Ureter (tissue), 1 donor: ENCODE measurements around the gene CPEB3. TPM values are rescaled to one million over a fixed set of nuclear protein-coding genes. Genes with fewer than 3 reads are reported as not detected.
"Not testable (repeated sequence)": the region's sequence is repeated elsewhere in the genome, so short reads cannot be mapped to it uniquely, and the experiment has no call there.

Experiments used
- DNase-seq: peaks from one replicate; pipeline ENCODE4 v3.0.0-alpha.2; 2020; ENCODE audit warnings: low spot score
- total RNA-seq: library from RNA; stranded (reverse); gene quantifications from one replicate; pipeline ENCODE4 v1.2.4, GENCODE V29; 2023
- donor health status: DM: yes; HTN: yes; CAD: no.

Gene CPEB3
- total RNA-seq, 1 donor from 2014 or later, result 6.0 TPM

- DNase-seq, result no peak
Measured at GRCh38 chr10:92267343-92267742, 23.5 kb downstream of the CPEB3 start.

GRCh38 chr10:92265687-92266258, 25.1 kb downstream of the CPEB3 start:
- DNase-seq, result no peak

GRCh38 chr10:92264249-92264648, 26.6 kb downstream of the CPEB3 start:
- DNase-seq, result no peak

- no peak for DNase-seq
Measured at GRCh38 chr10:92263396-92263795, 27.5 kb downstream of the CPEB3 start.

GRCh38 chr10:92248566-92248965, 42.3 kb downstream of the CPEB3 start:
- no peak for DNase-seq

GRCh38 chr10:92244796-92245195, 46.1 kb downstream of the CPEB3 start:
- no peak for DNase-seq

- peak; percentile 74 for DNase-seq
Measured at GRCh38 chr10:92242910-92243671, 47.8 kb downstream of the CPEB3 start.

- no peak for DNase-seq
Measured at GRCh38 chr10:92242380-92242779, 48.5 kb downstream of the CPEB3 start.

GRCh38 chr10:92241501-92241900, 49.4 kb downstream of the CPEB3 start:
- DNase-seq, result no peak

- no peak for DNase-seq
Measured at GRCh38 chr10:92241158-92241500, 49.7 kb downstream of the CPEB3 start.

- DNase-seq, result peak; percentile 79
Measured at GRCh38 chr10:92240289-92241157, 50.4 kb downstream of the CPEB3 start.

GRCh38 chr10:92239600-92240288, 51.1 kb downstream of the CPEB3 start:
- peak; percentile 49 for DNase-seq

GRCh38 chr10:92239151-92239599, 51.7 kb downstream of the CPEB3 start:
- DNase-seq, result no peak

- peak; percentile 67 for DNase-seq
Measured at GRCh38 chr10:92238586-92239098, 52.2 kb downstream of the CPEB3 start.

- no peak for DNase-seq
Measured at GRCh38 chr10:92238054-92238585, 52.8 kb downstream of the CPEB3 start.

- no peak for DNase-seq
Measured at GRCh38 chr10:92231196-92231595, 59.7 kb downstream of the CPEB3 start.

GRCh38 chr10:92222603-92223262, 68.1 kb downstream of the CPEB3 start:
- DNase-seq, result no peak

GRCh38 chr10:92219559-92219958, 71.3 kb downstream of the CPEB3 start:
- no peak for DNase-seq

GRCh38 chr10:92218569-92218968, 72.3 kb downstream of the CPEB3 start:
- no peak for DNase-seq

GRCh38 chr10:92216608-92217007, 74.3 kb downstream of the CPEB3 start:
- DNase-seq, result not testable (repeated sequence)

- not testable (repeated sequence) for DNase-seq
Measured at GRCh38 chr10:92215222-92215621, 75.7 kb downstream of the CPEB3 start.
